Mucosa of descending colon (tissue), 3 donors: ENCODE data around the gene MT1E. TPM values are rescaled to one million over a fixed set of nuclear protein-coding genes. Genes with fewer than 3 reads are reported as not detected.
A peak's percentile ranks its signal among the peaks of the same experiment; 100 is the strongest.

ENCODE experiments used
- ATAC-seq: fragments of 200-7000 bp; cut with Tn5 transposase; one replicate; pipeline ENCODE4 v1.9.1; 2020; ENCODE audit warnings: mild to moderate bottlenecking, moderate library complexity
- DNase-seq, 3 donors: peaks; one replicate each; pipeline ENCODE4 v3.0.0-alpha.2; 2020
- H3K36me3 ChIP-seq: fragments of 200-600 bp; one replicate; pipeline ENCODE4 v1.8.0; 2021; ENCODE audit warnings: low read depth, mild to moderate bottlenecking
- H3K4me1 ChIP-seq: fragments of 200-600 bp; one replicate; pipeline ENCODE4 v1.8.0; 2021; ENCODE audit warnings: low read depth, mild to moderate bottlenecking
- H3K4me3 ChIP-seq: fragments of 200-600 bp; one replicate; pipeline ENCODE4 v1.8.0; 2021; ENCODE audit warnings: mild to moderate bottlenecking
- H3K9me3 ChIP-seq: fragments of 200-600 bp; one replicate; pipeline ENCODE4 v1.8.0; 2021; ENCODE audit warnings: mild to moderate bottlenecking
- intact Hi-C, 2 donors: fragments of 100-400 bp; cut with DNase I in 1 of 2; cut with micrococcal nuclease in 1 of 2; formaldehyde crosslinking; loops; one replicate each; pipeline versions ENCODE4 v1.11.0 to v1.11.1; 2022; cut with DNase I, micrococcal nuclease
- total RNA-seq, 3 donors: library from RNA; stranded (reverse); fragmentation: NEBNext Ultra II Directional in 2 of 3; extraction: Animal tissue kit (Norgen Biotek cat#: 25700) in 2 of 3; gene quantifications; one replicate each; pipeline versions ENCODE4 v1.2.1 to v1.2.4, GENCODE V29; 2021 to 2023
- TF ChIP-seq, protein P1 (sequence below): fragments of 200-600 bp; IDR thresholded peaks from one replicate; pipeline ENCODE4 v1.8.0; 2022; ENCODE audit warnings: antibody characterized with exemption, mild to moderate bottlenecking
- donor health status: DM: no; HTN: no; CAD: no; lungs with moderate emphysema.
- donor health status: DM: no; HTN: no; CAD: no.
- donor health status: DM: no; HTN: yes; CAD: no.

Gene MT1E
- total RNA-seq, 3 donors from 2014 or later: 86.6 to 343 (median 237) TPM

DNA sequence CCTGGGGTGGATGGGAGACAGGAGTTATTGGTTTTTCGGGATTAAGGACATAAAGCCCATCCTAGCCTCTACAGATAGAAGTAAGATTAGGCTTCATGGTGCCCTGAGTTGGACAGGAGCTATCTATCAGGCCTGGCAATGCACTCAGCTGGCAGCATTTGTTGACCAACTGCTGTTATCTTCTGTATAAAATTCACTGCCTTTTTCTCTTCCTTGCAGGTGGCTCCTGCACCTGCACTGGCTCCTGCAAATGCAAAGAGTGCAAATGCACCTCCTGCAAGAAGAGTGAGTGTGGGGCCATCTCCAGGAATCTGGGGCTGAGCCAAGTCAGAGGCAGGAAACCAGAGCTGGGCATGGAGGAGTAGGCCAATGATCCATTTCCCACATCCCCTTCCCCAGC is 13.5 kb downstream of the MT1E start:
- Histone ChIP-seq H3K4me1 (peaks cover 27% of the 10 kb centered on the region), H3K4me3 (no peak overlapping the region), H3K9me3 (no peaks in the 10 kb centered on the region), H3K36me3 (no peaks in the 10 kb centered on the region)
- ATAC-seq: peak; percentile 10
- intact Hi-C loops: no loop called here
- peak in 1 of 3 donors; percentile 49 for DNase-seq
- TF ChIP-seq, protein P1, sequence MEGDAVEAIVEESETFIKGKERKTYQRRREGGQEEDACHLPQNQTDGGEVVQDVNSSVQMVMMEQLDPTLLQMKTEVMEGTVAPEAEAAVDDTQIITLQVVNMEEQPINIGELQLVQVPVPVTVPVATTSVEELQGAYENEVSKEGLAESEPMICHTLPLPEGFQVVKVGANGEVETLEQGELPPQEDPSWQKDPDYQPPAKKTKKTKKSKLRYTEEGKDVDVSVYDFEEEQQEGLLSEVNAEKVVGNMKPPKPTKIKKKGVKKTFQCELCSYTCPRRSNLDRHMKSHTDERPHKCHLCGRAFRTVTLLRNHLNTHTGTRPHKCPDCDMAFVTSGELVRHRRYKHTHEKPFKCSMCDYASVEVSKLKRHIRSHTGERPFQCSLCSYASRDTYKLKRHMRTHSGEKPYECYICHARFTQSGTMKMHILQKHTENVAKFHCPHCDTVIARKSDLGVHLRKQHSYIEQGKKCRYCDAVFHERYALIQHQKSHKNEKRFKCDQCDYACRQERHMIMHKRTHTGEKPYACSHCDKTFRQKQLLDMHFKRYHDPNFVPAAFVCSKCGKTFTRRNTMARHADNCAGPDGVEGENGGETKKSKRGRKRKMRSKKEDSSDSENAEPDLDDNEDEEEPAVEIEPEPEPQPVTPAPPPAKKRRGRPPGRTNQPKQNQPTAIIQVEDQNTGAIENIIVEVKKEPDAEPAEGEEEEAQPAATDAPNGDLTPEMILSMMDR: no peak

DNA sequence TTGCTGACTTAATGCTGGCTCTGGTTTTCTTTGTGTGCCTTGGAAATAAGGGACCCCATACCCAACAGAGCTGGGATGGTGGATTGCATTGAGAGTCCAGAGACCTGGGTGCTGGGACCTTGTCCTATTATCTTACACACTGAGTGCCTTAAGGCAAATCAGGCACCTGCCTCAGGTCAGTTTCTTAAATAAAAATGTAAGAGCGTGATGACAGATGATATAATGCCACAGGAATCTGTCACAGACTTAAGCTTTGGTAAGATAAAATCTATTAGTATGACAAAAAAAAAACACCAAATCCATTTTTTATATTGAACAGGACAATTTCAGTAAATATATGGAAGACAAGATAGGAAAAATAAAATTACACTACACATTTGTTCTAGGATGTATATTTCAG is 14.5 kb downstream of the MT1E start:
- H3K4me3 ChIP-seq: no peak overlapping the region
- no peak for ATAC-seq
- no peak for DNase-seq
- H3K4me1 ChIP-seq: peaks cover 26% of the 10 kb centered on the region
- no peaks in the 10 kb centered on the region for H3K36me3 ChIP-seq
- TF ChIP-seq, protein P1: no peak
- intact Hi-C loops: no loop called here
- no peaks in the 10 kb centered on the region for H3K9me3 ChIP-seq

DNA sequence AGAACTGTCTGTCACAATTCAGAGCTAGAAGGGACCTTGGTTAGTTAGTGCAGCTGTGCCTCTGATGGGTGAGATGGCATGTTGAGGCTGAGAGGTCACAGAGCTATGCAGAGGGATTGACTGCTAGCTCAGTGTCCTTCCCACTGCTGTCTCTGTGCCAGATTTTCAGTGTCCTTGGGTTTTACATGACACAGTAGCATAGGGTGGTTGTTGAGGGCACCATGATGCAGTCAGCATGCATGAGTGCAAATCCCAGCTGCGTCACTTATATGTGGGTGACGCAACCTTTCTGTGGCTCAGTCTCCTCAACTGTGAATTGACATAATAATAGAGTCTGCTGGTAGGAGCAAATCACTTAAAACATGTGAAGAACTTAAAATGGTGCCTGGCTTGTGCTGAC is 15.6 kb downstream of the MT1E start:
- DNase-seq (no peak), ATAC-seq (no peak)
- TF ChIP-seq, protein P1: no peak
- Histone ChIP-seq H3K4me1 (peaks cover 22% of the 10 kb centered on the region), H3K4me3 (no peak overlapping the region), H3K9me3 (no peaks in the 10 kb centered on the region), H3K36me3 (no peaks in the 10 kb centered on the region)
- intact Hi-C loops: no loop called here

DNA sequence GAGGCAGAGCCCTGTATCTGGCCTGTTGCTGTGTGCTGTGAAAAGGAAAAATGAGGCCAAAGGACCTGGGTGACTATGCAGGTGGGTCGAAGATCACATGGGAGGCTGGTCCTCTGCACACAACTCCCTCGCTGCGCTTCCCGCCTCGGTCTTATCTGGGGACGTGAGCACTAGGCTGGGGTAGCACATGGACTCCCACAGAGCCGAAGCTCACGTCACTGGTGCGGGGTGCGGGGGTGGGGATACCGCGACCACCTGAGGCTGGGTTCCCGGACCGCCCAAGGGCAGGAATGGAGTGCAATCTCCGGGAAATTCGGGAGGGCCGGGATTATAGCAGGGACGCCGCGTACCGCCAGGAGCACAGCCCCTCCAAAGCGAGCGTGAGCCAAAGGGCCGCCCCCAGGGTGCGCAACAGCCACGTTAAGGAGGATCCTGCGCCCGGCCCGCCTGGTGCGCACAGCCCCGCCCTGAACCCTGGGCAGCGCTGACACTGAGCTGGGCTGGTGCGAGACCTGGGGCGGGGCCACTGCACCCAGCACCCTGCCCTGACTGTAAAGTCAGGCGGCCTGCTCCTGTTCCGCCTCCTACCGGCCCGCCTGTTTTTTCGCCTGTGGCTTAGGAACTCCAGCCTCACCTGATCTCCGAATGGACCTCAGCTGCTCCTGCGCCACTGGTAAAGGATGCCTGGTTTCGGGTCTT is 17.6 kb downstream of the MT1E start:
- no peaks in the 10 kb centered on the region for H3K36me3 ChIP-seq
- intact Hi-C loops: no loop called here
- H3K9me3 ChIP-seq: no peaks in the 10 kb centered on the region
- H3K4me1 ChIP-seq: peaks cover 30% of the 10 kb centered on the region
- no peak overlapping the region for H3K4me3 ChIP-seq
- peak; percentile 95 for ATAC-seq
- TF ChIP-seq, protein P1: peak; percentile 51
- DNase-seq: peak; percentile 90 to 93 (median 92)

DNA sequence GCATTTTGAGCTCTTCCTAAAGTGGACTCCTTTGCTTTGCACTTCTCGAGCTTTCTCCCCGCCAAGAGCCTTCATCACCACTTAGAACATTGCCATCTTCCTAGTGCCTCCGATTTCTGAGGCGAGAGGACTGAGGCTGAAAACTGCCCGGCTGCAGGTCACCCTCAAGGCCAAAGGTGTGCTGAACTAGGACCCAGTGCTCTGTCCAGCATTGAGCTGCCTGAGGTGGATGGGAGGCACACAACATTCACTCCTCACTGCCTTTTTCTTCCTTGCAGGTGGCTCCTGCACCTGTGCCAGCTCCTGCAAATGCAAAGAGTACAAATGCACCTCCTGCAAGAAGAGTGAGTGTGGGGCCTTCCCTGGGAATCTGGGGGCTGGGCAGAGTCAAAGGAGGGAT is 18.3 kb downstream of the MT1E start:
- peaks cover 28% of the 10 kb centered on the region for H3K4me1 ChIP-seq
- TF ChIP-seq, protein P1: no peak
- H3K4me3 ChIP-seq: no peak overlapping the region
- no peaks in the 10 kb centered on the region for H3K36me3 ChIP-seq
- no peak for ATAC-seq
- DNase-seq: peak in 1 of 3 donors; percentile 25
- H3K9me3 ChIP-seq: no peaks in the 10 kb centered on the region
- intact Hi-C loops: no loop called here
